ENCODE results near the gene CPS1.

Gene CPS1

GRCh38 chr2:210715560-210716082, 159.2 kb downstream of the CPS1 start:
- no peak overlapping the region for H3K4me3 ChIP-seq (ENCODE audit: low read depth, low read length)
- no peak for TF ChIP-seq CTCF (IDR thresholded peaks at IDR 0.05; ENCODE audit: insufficient read depth, low read length, missing control alignments)
- CTCF ChIA-PET = no interaction called here
- POLR2A ChIA-PET = no interaction called here
- DNase-seq (ENCODE audit: low read depth, low spot score) = no peak

- POLR2A ChIA-PET = no interaction called here
- CTCF ChIA-PET = no interaction called here
Measured at GRCh38 chr2:210718503-210718902, 162.1 kb downstream of the CPS1 start.

GRCh38 chr2:210722092-210722491, 165.7 kb downstream of the CPS1 start:
- no peak overlapping the region for H3K4me3 ChIP-seq (ENCODE audit: low read depth, low read length)
- DNase-seq (ENCODE audit: low read depth, low spot score) = no peak
- CTCF ChIA-PET = no interaction called here
- no peak for TF ChIP-seq CTCF (IDR thresholded peaks at IDR 0.05; ENCODE audit: insufficient read depth, low read length, missing control alignments)
- POLR2A ChIA-PET = no interaction called here

More at GRCh38 chr2:210718503-210718902, 162.1 kb downstream of the CPS1 start:
- TF ChIP-seq CTCF (IDR thresholded peaks at IDR 0.05; ENCODE audit: insufficient read depth, low read length, missing control alignments) = no peak
- DNase-seq (ENCODE audit: low read depth, low spot score) = no peak
- H3K4me3 ChIP-seq (ENCODE audit: low read depth, low read length) = no peak overlapping the region

GRCh38 chr2:210727549-210727948, 171.2 kb downstream of the CPS1 start:
- no peak for TF ChIP-seq CTCF (IDR thresholded peaks at IDR 0.05; ENCODE audit: insufficient read depth, low read length, missing control alignments)
- POLR2A ChIA-PET = no interaction called here
- DNase-seq (ENCODE audit: low read depth, low spot score) = no peak
- H3K4me3 ChIP-seq (ENCODE audit: low read depth, low read length) = no peak overlapping the region
- CTCF ChIA-PET = no interaction called here
